Measurements from ENCODE around the gene TMEM171.

The TMEM171 gene

GRCh38 chr5:73152411-73153388, 32.3 kb downstream of the TMEM171 start:
- DNase-seq (ENCODE audit: low read depth in 2 of 2): no peak

DNA sequence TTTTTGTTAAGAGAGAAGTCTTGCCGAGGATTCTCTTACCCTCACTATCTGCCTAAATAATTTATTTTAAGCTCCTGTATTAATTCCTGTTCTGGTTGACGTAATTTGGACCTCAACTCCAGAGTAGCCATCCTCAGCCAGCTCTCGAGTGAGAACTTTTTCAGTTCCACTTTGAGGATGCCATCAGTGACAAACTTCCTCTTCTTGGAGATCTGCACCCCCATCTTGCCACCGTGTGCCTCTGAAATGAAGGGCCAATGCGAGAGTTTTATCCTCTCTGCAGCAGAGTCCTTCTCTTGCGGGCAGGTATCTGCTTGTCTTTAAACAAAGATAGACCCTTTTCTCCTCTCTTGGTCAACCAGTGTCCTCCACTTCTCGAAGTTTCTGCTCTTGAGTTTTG, 33.1 kb downstream of the TMEM171 start:
- no peak for DNase-seq (ENCODE audit: low read depth in 2 of 2)

- no peak for DNase-seq (ENCODE audit: low read depth in 2 of 2)
Observed at GRCh38 chr5:73154208-73155006, 34.0 kb downstream of the TMEM171 start.

DNA sequence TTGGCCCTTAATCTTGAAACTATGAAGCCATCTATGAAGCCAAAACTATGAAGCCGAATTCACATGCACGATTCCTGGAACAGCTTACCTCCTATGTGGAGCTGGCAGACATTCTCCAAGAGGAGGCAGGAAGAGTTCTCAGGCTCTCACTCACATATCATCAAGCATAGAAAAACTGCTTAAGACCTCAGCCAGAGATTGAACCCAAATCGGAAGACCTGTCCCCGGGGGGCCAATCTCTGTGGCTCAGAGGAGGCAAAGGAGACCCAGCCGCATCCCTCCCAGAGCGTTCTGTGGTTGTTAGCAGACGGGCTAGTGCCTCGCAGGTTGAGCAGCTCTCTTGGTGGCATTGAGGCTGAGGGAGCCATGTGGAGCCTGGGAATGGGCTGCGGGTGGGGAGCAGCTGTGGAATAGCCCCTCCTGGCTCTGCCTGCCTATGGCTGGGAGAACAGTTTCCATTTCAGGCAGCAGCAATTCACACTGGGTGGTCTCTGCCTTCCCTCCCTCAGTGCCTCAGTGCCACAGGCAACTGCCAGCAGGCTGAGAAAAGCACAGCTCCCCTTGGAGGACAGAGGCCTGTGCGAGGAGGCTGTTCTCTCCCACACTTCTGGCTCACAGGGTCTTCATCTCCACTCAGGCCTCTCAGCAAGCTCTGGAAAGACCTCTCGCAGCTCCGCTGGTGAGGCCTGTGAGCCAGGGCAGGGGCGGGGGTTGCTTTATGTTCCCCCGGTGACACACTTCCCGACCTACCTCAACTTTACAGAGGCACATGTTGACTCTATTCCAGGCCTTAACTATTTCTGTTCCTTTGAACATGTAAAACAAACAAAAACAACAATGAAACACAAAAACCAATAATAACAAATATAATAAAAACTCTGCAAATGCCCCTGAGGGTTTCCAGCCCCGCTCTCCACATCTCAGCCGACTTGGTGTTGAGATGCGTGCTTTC, 35.2 kb downstream of the TMEM171 start:
- DNase-seq (ENCODE audit: low read depth in 2 of 2): no peak

- no peak for DNase-seq (ENCODE audit: low read depth in 2 of 2)
Observed at GRCh38 chr5:73157414-73158303, 37.3 kb downstream of the TMEM171 start.

- DNase-seq (ENCODE audit: low read depth in 2 of 2): no peak
Observed at GRCh38 chr5:73158313-73158712, 37.9 kb downstream of the TMEM171 start.

- DNase-seq (ENCODE audit: low read depth in 2 of 2): peak in 1 of 2 donors; percentile 30
Observed at GRCh38 chr5:73160239-73160671, 39.9 kb downstream of the TMEM171 start.

GRCh38 chr5:73170522-73170921, 50.1 kb downstream of the TMEM171 start:
- DNase-seq (ENCODE audit: low read depth in 2 of 2): no peak

GRCh38 chr5:73171495-73171894, 51.1 kb downstream of the TMEM171 start:
- no peak for DNase-seq (ENCODE audit: low read depth in 2 of 2)

- no peak for DNase-seq (ENCODE audit: low read depth in 2 of 2)
Observed at GRCh38 chr5:73172951-73173350, 52.6 kb downstream of the TMEM171 start, which contains the start of gene TMEM174. TMEM174 (plus strand) TSS chr5:73173193; CDS start chr5:73173244, 51 bp downstream.

GRCh38 chr5:73174100-73174815, 53.9 kb downstream of the TMEM171 start:
- DNase-seq (ENCODE audit: low read depth in 2 of 2): no peak

DNA sequence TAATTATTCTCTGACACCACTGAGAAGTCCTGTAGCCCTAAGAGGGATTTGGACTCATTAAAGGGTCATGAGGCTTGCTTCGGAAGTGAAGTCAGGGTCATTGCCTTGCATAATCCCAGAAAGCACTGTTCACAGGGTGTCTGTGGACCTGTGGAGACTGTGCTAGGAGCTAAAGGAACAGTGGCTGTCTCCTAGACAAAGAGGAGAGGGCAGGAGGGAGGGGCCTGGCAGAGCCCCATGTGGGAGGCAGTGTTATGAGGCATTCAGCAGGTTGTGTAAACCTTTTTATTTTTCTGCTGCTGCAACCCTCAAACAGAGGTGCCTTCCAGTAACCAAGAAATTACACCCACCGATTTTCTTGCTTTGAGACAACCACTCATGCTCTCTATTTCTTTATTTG, 55.9 kb downstream of the TMEM171 start:
- no peak for DNase-seq (ENCODE audit: low read depth in 2 of 2)

GRCh38 chr5:73178265-73178664, 57.9 kb downstream of the TMEM171 start:
- no peak for DNase-seq (ENCODE audit: low read depth in 2 of 2)

- no peak for DNase-seq (ENCODE audit: low read depth in 2 of 2)
Observed at GRCh38 chr5:73179730-73180129, 59.4 kb downstream of the TMEM171 start.

DNA sequence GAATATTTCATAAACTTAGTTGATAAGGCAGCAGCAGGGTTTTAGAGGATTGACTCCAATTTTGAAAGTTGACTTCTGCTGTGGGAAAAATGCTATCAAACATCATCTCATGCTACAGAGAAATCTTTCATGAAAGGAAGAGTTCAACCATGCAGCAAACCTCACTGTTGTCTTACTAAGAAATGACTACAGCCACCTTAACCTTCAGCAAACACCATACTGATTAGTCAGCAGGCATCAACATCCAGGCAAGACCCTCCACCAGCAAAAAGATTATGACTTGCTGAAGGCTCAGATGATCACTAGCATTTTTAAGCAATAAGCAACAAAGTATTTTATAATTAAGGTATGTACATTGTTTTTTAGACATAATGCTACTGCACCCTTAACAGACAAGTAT, 60.2 kb downstream of the TMEM171 start:
- DNase-seq (ENCODE audit: low read depth in 2 of 2): no peak
